ENCODE results near the gene TACR1. TPM values are rescaled to one million over a fixed set of nuclear protein-coding genes. Genes with fewer than 3 reads are reported as not detected.
A peak's percentile ranks its signal among the peaks of the same experiment; 100 is the strongest.
"Not testable (repeated sequence)": the region's sequence is repeated elsewhere in the genome, so short reads cannot be mapped to it uniquely, and the experiment has no call there.

The TACR1 gene
- total RNA-seq, 1 donor from 2014 or later: 9.7 TPM

- DNase-seq (ENCODE audit: low spot score) (peak; percentile 72), ATAC-seq (peak; percentile 53)
- intact Hi-C loops (cut with DNase I): no loop called here
Measured at GRCh38 chr2:75064691-75065396, 134.5 kb downstream of the TACR1 start.

- DNase-seq (ENCODE audit: low spot score) (no peak), ATAC-seq (no peak)
- intact Hi-C loops (cut with DNase I): no loop called here
Measured at GRCh38 chr2:75063906-75064305, 135.4 kb downstream of the TACR1 start.

GRCh38 chr2:75058427-75058826, 140.9 kb downstream of the TACR1 start:
- DNase-seq (ENCODE audit: low spot score) (no peak), ATAC-seq (no peak)
- intact Hi-C loops (cut with DNase I): no loop called here

- DNase-seq (ENCODE audit: low spot score); ATAC-seq; intact Hi-C loops (cut with DNase I): not testable (repeated sequence)
Measured at GRCh38 chr2:75057150-75057549, 142.2 kb downstream of the TACR1 start.

- intact Hi-C loops (cut with DNase I): no loop called here
- ATAC-seq (no peak), DNase-seq (ENCODE audit: low spot score) (no peak)
Measured at GRCh38 chr2:75055820-75056675, 143.3 kb downstream of the TACR1 start.

GRCh38 chr2:75055142-75055819, 144.0 kb downstream of the TACR1 start:
- ATAC-seq (no peak), DNase-seq (ENCODE audit: low spot score) (no peak)
- intact Hi-C loops (cut with DNase I): no loop called here

- DNase-seq (ENCODE audit: low spot score) (no peak), ATAC-seq (no peak)
Measured at GRCh38 chr2:75054296-75054695, 145.0 kb downstream of the TACR1 start.

GRCh38 chr2:75053484-75054112, 145.7 kb downstream of the TACR1 start:
- ATAC-seq (no peak), DNase-seq (ENCODE audit: low spot score) (no peak)
- intact Hi-C loops (cut with DNase I): no loop called here

More at GRCh38 chr2:75054296-75054695, 145.0 kb downstream of the TACR1 start:
- intact Hi-C loops (cut with DNase I): no loop called here

GRCh38 chr2:75047992-75048625, 151.2 kb downstream of the TACR1 start:
- DNase-seq (ENCODE audit: low spot score): no peak
- intact Hi-C loops (cut with DNase I): no loop called here
- peak; percentile 39 for ATAC-seq

- ATAC-seq (no peak), DNase-seq (ENCODE audit: low spot score) (no peak)
- intact Hi-C loops (cut with DNase I): no loop called here
Measured at GRCh38 chr2:75047189-75047991, 151.9 kb downstream of the TACR1 start.

- DNase-seq (ENCODE audit: low spot score) (no peak), ATAC-seq (no peak)
- intact Hi-C loops (cut with DNase I): no loop called here
Measured at GRCh38 chr2:75045526-75046050, 153.7 kb downstream of the TACR1 start.

- no peak for ATAC-seq
- no peak for DNase-seq (ENCODE audit: low spot score)
- intact Hi-C loops (cut with DNase I): no loop called here
Measured at GRCh38 chr2:75044291-75044690, 155.0 kb downstream of the TACR1 start.

- DNase-seq (ENCODE audit: low spot score): no peak
- intact Hi-C loops (cut with DNase I): no loop called here
Measured at GRCh38 chr2:75042823-75043222, 156.5 kb downstream of the TACR1 start.

GRCh38 chr2:75041731-75042600, 157.4 kb downstream of the TACR1 start:
- ATAC-seq (peak; percentile 50), DNase-seq (ENCODE audit: low spot score) (no peak)
- intact Hi-C loops (cut with DNase I): no loop called here

More at GRCh38 chr2:75042823-75043222, 156.5 kb downstream of the TACR1 start:
- ATAC-seq: no peak

- intact Hi-C loops (cut with DNase I): no loop called here
- no peak for DNase-seq (ENCODE audit: low spot score)
- no peak for ATAC-seq
Measured at GRCh38 chr2:75041226-75041625, 158.1 kb downstream of the TACR1 start.

- ATAC-seq (peak; percentile 44), DNase-seq (ENCODE audit: low spot score) (no peak)
- intact Hi-C loops (cut with DNase I): no loop called here
Measured at GRCh38 chr2:75035444-75036353, 163.6 kb downstream of the TACR1 start.
